GM19239 (cell line): ENCODE results near the gene TTC33.
"Not testable (repeated sequence)": the region's sequence is repeated elsewhere in the genome, so short reads cannot be mapped to it uniquely, and the experiment has no call there.

Experiments used
- DNase-seq: peaks from one replicate; pipeline ENCODE4 v3.0.0; 2011; ENCODE audit warnings: low spot score; ENCODE audit not compliant: insufficient read length
- FAIRE-seq: peaks from 2 replicates; lab custom pipeline; 2011; peaks lifted over from hg19 to GRCh38; lab: Jason Lieb, UNC

Gene TTC33

GRCh38 chr5:40665635-40666298, 90.0 kb downstream of the TTC33 start:
- no peak for DNase-seq
- FAIRE-seq, result no peak

DNA sequence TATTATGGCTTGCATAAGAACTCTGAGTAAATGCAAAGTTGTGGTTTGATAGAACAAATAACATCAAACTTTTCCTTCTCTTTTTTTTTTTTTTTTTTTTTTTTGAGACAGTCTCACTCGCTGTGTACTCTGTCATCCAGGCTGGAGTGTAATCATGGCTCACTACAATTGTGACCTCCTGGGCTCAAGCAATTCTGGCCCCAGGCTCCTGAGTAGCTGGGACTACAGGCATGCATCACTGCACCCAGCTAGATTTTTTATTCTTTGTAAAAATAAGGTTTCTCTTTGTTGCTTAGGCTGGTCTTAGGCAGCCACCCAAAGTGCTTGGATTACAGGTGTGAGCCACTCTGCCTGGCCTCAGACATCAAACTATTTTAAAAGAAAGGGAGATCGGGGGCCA, 95.0 kb downstream of the TTC33 start:
- no peak for FAIRE-seq
- no peak for DNase-seq

DNA sequence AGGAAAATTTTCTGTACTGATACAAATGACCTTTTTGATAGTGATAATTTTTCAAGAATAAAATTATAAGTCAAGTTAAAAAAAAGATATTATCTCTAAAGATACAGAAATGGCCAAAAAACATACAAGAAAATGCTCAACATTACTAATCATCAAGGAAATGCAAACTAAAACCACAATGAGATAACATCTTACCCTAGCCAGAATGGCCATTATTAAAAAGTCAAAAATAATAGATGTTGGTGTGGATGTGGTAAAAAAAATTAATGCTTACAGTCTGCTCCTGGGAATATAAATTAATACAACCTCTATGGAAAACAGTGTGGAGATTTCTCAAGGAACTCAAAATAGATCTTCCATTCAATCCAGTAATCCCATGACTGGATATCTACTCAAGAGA, 99.0 kb downstream of the TTC33 start:
- DNase-seq (no peak), FAIRE-seq (no peak)

DNA sequence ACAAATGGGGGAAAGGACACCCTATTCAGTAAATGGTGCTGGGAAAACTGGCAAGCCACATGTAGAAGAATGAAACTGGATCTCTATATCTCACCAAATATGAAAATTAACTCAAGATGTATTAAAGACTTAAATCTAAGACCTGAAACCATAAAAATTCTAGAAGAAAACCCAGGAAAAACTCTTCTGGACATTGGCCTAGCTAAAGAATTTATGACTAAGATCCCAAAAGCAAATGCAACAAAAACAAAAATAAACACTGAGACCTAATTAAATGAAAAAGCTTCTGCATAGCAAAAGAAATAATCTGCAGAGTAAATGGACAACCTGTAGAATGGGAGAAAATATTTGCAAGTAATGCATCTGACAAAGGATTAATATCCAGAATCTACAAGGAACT, 99.7 kb downstream of the TTC33 start:
- DNase-seq, result not testable (repeated sequence)

GRCh38 chr5:40655138-40655537, 100.6 kb downstream of the TTC33 start:
- FAIRE-seq (no peak), DNase-seq (no peak)

More for the DNA sequence above, 99.7 kb downstream of the TTC33 start:
- not testable (repeated sequence) for FAIRE-seq

DNA sequence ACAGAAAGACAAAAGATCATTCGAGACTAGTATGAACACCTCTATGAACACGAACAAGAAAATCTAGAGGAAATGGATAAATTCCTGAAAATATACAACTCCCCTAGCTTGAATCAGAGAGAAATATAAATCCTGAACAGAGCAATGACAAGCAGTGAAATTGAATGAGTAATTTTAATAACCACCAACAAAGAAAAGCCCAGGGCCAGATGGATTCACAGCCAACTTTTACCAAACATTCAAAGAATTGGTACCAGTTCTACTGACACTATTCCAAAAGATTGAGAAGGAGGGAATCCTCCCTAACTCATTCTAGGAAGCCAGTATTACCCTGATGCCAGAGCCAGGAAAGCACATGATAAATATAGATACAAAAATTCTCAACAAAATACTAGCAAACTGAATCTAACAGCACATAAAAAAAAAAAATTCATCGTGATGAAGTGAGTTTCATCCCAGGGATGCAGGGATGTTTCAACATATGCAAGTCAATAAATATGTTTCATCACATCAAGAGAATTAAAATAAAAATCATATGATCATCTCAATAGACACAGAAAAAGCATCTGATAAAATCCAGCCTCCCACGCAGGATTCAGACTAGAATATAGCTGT, 101.3 kb downstream of the TTC33 start:
- FAIRE-seq (no peak), DNase-seq (no peak)

GRCh38 chr5:40653221-40654022, 102.3 kb downstream of the TTC33 start:
- FAIRE-seq (no peak), DNase-seq (no peak)

GRCh38 chr5:40652441-40653220, 103.1 kb downstream of the TTC33 start:
- no peak for FAIRE-seq
- no peak for DNase-seq

GRCh38 chr5:40651201-40651600, 104.6 kb downstream of the TTC33 start:
- FAIRE-seq (no peak), DNase-seq (no peak)

DNA sequence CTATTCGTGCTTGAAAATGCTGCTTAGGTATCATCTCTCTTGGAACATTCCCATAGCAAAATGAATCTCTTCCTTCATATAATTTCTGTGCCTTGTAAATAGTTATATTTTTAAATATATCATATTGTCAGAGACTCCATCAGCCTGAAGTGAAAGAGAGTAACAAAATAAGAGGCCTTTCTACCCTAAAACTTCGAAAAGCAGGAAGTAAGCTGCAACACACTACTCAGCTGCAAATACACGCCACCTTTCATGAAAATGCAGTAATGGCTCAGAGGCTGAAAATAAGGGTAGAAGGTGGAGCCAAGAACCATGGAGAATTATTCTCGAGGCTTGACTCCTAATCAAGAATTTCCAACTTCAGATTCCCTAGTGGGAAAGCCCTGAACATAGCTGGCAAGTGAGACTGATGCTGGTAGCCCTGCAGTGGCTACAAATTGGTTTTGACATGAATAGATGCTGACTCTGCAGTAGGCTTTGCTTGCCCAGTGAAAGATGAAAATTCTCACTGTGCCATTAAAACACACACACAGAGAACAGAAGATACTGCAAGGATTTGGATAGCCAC, 106.2 kb downstream of the TTC33 start:
- no peak for DNase-seq
- no peak for FAIRE-seq

DNA sequence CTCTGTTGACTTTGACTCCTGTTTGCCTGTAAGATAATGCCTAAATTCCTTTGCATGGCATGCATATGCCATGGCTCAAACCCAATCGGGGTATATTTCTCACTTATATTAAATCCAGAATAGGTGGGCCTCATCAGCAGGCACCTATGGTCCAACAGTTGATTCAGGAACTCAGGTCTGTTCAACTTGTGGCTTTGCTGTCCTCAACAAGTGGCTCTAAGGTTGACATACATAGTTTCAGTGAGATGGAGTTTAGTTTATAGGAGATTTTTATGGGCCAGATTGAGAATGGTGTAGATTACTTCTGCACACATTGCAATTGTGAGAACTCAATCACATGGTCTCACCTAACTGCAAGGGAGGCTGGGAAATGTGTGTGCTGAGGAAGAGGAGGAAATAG, 107.6 kb downstream of the TTC33 start:
- DNase-seq (no peak), FAIRE-seq (no peak)

GRCh38 chr5:40646266-40646665, 109.5 kb downstream of the TTC33 start:
- no peak for FAIRE-seq
- no peak for DNase-seq

DNA sequence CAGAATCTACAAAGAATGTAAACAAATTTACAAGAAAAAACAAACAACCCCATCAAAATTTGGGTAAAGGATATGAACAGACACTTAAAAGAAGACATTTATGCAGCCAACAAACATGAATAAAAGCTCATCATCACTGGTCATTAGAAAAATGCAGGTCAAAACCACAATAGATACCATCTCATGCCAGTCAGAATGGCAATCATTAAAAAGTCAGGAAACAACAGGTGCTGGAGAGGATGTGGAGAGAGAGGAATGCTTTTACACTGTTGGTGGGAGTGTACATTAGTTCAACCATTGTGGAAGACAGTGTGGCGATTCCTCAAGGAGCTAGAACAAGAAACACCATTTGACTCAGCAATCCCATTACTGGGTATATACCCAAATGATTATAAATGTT, 116.2 kb downstream of the TTC33 start:
- not testable (repeated sequence) for FAIRE-seq, DNase-seq

GRCh38 chr5:40634593-40634992, 121.2 kb downstream of the TTC33 start:
- DNase-seq (no peak), FAIRE-seq (no peak)

DNA sequence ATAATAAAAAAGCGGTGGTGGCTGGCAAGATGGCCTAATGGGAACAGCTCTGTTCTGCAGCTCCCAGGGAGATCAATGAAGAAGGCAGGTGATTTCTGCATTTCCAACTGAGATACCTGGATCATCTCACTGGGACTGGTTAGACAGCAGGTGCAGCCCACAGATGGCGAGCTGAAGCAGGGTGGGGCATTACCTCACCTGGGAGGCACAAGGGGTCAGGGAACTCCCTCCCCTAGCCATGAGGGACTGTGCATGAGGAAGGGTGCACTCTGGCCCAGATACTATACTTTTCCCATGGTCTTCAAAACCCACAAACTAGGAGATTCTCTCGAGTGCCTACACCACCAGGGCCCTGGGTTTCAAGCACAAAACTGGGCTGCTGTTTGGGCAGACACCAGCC, 121.6 kb downstream of the TTC33 start:
- FAIRE-seq (no peak), DNase-seq (no peak)

- FAIRE-seq (no peak), DNase-seq (no peak)
Measured at GRCh38 chr5:40631236-40631635, 124.5 kb downstream of the TTC33 start.

DNA sequence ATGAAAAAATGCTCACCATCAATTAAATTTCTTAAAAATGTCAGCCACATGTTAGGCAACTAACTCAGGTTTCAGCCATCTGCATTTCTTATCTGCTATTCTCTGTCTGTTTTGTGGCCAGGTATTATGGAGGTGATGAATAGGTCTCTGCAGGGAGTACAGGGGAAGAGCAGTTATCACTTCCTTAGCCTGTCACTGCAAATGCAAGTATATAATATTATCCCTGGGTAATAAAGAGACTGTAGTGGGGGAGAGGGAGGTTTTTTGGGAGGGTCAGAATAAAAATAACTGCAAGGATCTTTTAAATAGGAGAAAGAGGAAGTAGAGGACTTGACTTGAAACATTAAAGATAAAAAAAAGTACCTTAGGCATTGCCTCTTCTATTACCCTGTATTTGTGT, 125.6 kb downstream of the TTC33 start:
- FAIRE-seq, result no peak
- no peak for DNase-seq

- no peak for FAIRE-seq
- no peak for DNase-seq
Measured at GRCh38 chr5:40628407-40628806, 127.4 kb downstream of the TTC33 start.

DNA sequence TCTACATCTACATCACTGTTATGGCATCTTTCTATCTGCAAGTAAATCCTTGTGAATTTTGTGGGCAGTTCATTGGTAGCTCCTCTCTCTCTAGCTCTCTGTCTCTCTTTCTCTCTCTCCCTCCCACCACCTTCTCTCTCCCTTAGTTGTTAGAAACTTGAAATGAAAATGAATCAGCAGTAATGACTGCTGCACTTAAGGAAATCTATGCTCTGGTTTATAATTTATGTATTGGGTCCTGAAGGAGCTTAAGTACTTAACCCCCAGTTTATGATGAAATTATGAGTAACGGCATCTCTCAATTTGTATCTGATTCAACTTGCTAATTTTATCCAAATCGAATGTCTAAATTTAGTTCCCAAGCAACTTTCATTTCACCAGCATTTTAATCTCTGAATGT, 128.1 kb downstream of the TTC33 start:
- DNase-seq (no peak), FAIRE-seq (no peak)

DNA sequence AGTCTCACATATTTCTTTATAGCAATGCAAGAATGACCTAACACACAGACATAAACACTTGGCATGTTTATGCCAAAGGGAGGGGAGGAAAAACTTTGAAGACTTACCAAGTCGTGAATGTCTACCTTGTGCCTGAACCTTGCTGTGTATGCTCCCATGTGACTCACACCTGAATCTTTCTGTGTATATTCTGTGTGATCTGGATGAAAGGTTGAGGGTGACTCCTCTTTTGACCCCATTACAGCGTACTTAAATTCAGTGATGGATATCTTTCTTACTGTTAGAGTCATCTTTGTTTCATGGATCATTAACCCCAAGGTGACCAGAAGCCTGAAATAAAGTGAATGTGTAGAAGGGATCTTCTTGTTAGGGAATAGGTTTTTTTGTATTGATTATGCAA, 129.0 kb downstream of the TTC33 start:
- FAIRE-seq, result no peak
- no peak for DNase-seq
